HG03558 (cell line): Measurements from ENCODE around the gene GTPBP2.
"Not testable (repeated sequence)": the region's sequence is repeated elsewhere in the genome, so short reads cannot be mapped to it uniquely, and the experiment has no call there.

Experiments used
- ATAC-seq: cut with Tn5 transposase; IDR thresholded peaks from one replicate; pipeline ENCODE4 v1.9.1; 2021; ENCODE audit warnings: moderate number of reproducible peaks; ENCODE audit not compliant: unreplicated experiment; ENCODE audit errors: extremely low read depth

GTPBP2 gene

GRCh38 chr6:43625393-43625992, 3.6 kb downstream of the GTPBP2 start:
- no peak for ATAC-seq

DNA sequence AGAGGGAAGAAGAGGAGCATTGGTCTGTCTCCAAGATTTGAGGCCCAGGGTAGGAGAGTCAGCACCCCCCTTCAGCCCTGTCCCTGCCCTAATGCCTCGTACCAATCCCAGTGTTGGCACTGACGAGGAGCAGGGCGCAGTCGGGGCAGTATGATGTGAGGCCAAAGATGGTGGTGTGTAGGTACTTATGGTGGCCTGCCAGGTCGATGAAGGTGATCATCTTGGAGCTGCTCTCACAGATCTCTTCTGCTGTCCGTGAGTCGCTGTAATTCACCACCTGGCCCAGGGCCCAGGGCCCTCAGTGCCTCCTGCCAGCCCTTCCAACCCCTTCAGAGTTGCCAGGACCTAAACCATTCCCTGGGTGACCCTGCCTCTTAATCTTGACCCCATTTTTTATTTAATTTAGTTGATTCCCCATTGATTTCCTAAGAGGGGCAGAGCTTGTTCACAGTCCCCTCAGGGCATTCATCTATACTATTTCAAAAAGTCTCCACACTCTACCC, 4.2 kb downstream of the GTPBP2 start:
- ATAC-seq: no peak

DNA sequence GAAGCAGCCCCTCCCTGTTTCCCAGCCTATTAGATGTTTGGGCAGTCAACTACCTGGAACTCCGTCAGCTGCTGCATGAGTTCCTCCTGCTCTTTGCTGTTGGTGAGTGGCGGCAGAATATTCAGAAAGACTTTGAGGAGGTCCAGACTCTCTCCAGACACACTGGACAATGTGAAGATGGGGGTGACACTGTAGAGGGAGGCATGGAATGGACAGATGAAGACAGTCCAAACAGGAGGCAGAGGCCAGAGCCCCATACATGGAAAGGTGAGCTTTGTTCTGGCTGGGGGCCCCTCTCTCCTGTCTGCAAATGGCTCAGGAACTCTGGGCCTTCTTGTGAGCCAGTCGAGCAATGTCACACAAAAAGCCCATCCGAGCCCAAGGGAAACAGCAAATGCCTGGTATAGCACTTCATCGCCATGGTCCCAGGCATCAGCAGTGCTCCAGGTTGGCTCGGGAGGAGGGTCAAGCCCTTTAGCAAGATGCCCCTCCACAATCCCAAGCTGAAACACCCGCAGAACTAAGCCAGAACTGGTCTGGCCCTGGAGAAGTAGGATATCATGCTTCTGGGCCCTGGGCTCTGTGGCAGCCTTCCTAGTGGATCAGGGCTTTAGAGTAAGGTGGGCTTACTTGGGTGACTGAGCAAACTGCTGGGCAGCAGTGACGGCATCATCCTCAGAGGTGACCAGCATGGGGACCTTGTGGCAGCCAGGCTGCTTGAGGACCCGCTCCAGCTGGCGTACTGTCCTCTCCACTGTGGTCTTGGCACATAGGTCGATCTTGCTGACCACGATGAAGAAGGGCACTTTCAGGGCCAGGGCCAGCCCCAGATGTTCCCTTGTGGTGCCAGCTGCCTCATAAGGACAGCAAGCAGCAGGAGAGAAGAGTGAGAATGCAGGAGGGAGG, 4.9 kb downstream of the GTPBP2 start:
- ATAC-seq: no peak

GRCh38 chr6:43622541-43622940, 6.5 kb downstream of the GTPBP2 start:
- ATAC-seq: no peak

DNA sequence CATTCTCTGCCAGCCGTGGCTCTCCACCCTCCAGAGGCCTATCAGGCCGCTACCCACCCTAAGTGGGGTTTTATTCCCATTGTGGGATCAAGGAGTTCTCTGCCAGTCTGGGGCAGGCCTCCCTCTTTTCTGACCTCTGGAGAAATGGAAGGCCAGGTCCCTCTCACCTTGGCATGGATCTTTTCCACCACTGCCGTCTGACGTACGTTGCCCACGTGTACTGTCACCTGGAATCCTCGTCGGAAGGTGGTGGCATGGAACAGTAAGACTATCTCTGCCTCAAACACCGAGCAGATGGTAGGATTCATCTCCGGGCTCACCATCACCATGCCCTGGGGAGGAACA, 7.3 kb downstream of the GTPBP2 start:
- no peak for ATAC-seq

- no peak for ATAC-seq
Measured at GRCh38 chr6:43621078-43621835, 7.8 kb downstream of the GTPBP2 start.

DNA sequence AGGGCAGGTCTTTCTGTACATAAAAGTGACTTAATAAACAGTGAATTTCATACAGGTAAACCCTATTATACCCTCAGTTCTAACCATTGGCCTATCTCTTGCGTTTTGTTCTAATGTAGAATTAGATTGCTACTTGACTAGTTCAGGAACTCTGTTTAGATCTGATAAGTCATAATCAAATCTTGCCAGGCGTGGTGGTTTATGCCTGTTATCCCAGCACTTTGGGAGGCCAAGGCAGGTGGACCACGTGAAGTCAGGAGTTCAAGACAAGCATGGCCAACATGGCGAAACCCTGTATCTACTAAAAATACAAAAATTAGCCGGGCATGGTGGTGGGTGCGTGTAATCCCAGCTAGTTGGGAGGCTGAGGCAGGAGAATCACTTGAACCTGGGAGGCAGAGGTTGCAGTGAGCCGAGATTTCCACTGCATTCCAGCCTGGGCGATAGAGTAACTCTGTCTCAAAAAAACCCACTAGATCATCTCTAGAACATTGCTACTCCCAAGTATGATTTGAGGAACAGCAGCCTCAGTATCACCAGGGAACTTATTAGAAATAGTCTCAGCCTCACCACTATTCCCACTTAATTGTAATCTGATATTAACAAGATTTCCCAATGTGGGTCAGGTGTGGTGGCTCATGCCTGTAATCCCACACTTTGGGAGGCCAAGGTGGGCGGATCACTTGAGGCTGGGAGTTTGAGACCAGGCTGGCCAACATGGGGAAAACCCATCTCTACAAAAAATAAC, 12.2 kb downstream of the GTPBP2 start:
- ATAC-seq: no peak

DNA sequence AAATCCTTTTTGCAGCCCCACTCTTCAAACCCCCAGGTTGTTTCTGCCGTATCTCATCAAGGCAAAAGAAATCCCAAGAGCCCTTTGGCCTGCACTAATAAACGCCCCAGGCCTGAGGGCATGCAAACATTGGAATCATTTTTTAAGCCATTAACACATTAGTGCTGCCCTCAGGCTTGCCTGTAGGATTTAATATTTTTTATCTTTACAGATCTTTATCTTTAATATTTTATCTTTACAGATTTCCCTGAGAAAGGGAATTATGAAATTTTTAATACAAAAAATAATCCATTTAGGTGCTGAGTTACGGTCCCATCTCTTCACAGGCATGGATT, 14.7 kb downstream of the GTPBP2 start:
- no peak for ATAC-seq

GRCh38 chr6:43613721-43614395, 15.2 kb downstream of the GTPBP2 start:
- no peak for ATAC-seq

- no peak for ATAC-seq
Measured at GRCh38 chr6:43610431-43610830, 18.6 kb downstream of the GTPBP2 start.

GRCh38 chr6:43609402-43609801, 19.7 kb downstream of the GTPBP2 start:
- no peak for ATAC-seq

DNA sequence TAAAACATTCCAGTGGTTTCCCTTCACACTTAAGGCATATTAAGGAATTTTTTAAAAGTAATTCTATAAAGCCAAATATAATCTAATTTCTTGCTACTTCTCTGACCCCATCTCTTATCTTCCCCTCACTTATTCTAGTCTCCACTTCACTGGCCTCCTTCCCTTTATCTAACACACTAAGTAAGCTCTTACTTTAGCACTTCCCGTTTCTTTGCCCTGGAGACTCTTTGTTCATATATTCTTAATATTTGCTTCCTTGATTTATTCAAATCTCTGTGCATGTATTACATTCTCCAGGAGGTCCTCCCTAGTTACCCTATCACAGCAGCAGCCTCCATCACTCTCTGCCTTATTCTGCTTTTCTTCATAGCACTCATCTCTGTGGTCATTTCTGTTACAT, 20.3 kb downstream of the GTPBP2 start:
- no peak for ATAC-seq

- no peak for ATAC-seq
Measured at GRCh38 chr6:43608310-43608763, 20.7 kb downstream of the GTPBP2 start.

DNA sequence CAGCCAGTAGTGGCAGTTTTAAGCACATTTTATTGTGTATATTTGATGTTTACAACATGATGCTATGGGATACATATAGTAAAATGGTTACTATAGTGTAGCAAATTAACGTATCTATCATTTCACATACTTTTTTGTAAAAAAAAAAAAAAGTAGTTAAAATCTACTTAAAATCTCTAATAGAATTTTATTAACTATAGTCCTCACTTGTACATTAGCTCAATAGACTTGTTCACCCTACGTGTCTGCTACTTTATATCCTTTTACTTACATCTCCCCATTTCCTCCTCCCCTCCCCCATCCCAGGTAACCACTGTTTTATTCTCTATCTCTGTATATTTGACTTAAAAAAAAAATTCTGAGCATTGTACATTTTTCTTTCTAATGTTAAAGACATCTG, 23.0 kb downstream of the GTPBP2 start:
- ATAC-seq: no peak

DNA sequence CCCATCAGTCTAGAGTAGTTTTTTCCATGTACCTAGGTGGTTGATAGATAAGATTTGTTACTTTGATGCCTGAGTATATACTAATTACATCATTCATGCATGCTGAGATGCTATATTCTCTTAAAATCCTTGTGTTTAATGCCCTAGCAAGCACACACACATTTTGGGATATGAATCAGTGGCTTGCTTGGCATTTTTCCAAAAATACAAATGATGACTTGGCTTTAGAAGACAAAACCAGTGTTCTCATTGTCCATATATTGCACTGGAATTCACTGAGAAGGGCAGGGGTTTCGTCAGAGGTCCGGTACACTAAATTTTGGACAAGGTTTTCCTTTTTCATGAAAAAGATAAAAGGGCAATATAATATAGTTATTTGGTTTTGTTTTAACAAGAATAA, 24.9 kb downstream of the GTPBP2 start:
- no peak for ATAC-seq

DNA sequence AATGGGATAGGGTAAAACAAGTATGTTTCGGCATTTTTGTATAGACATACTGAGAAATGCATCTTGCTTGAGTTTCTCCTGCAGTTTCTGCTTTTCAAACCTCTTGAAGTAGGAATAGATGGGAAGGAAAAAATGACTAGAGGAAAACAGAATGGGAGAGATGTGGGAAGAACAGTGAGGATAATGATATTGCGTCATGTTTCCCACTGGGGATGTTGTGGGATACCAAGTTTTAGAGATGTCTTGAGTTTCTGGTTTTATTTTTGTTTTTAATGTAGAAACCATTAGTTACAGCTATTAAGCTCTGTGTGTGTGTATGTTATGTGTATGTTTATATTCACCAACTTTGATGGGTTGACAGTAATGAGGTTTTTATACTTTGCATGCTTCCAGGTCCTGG, 28.5 kb downstream of the GTPBP2 start:
- no peak for ATAC-seq

DNA sequence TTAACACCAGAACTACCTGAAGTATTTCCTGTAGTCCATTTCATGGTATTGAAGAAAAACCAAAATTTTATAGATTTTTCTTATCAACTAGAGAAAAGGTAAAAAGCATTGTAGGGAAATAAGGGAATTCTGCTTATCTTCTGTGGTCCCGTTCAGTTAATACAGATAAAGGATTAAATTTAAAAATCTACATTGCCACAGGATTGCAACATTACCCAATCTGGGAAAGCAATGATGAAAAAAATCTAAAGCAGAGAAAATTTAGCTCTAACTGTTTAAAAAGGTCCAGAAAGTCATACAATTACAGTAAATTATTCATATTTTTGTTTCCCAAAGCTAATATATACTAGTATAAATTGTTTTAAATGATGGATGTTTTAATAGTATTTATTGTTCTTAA, 35.1 kb downstream of the GTPBP2 start:
- no peak for ATAC-seq

DNA sequence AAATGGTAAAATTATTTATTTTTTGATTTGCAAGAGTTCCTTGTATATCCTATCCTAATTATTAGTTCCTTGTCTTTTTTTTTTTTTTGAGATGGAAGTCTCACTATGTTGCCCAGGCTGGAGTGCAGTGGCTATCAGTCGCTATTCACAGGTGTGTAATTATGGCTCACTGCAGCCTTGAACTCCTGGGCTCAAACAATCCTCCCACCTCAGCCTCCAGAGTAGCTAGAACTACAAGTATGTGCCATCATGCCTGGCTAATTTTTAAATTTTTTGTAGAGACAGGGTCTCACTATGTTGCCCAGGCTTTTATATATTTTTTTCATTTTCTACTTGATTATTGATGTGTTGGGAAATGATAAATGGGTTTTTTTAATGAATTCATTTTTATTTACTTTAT, 39.5 kb downstream of the GTPBP2 start:
- not testable (repeated sequence) for ATAC-seq

DNA sequence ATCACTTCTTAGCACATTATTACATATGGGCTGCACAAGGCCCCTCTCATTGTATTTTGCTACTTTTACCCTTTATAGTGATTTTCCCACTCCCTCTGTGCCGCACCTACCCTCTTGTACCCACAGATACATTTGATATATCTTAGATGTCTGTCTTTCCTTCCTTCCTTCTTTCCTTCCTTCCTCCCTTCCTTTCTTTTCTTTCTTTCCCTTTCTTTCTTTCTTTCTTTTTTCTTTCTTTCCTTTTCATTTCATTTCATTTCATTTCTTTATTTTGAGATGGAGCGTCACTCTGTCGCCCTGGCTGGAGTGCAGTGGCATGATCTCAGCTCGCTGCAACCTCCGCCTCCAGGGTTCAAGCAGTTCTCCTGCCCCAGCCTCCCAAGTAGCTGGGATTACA, 40.9 kb downstream of the GTPBP2 start:
- ATAC-seq: no peak
